Measurements from ENCODE around the gene LCTL.

The LCTL gene

DNA sequence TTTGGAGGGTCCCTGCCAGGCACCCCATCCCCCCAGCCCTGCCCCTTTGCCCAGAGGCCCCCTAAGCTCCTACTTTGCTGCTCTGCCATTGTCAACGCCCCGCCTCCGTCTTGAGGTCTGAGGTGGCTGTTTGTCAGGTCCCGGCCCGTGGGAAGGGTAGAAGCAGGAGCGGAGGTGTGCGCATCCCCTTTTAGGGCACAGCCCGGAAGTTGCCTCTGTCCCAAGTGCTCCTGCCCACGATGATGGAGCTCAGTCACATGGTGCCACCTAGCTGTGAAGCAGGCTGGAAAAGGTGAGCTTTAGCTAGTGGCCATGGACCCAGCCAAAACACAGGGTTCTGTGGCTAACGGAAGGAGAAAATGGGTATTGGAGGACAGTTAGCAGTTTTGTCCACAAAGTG lies 28.5 kb upstream of the LCTL start:
- H2BK120ac ChIP-seq (ENCODE audit: low read depth, low read length) = no peak overlapping the region

GRCh38 chr15:66593219-66593780 lies 27.5 kb upstream of the LCTL start:
- Histone ChIP-seq H3K9ac (ENCODE audit: low read length) (no peak overlapping the region), H3K36me3 (ENCODE audit: control insufficient read depth in 1 of 2, insufficient read depth in 2 of 2, low read depth in 1 of 2, low read length in 2 of 2) (no peaks in the 10 kb centered on the region), H2AFZ (ENCODE audit: low read depth, low read length) (no peak overlapping the region), H3K4me3 (ENCODE audit: insufficient read depth in 1 of 2, low read depth in 1 of 2, low read length in 2 of 2) (no peak overlapping the region), H2BK12ac (ENCODE audit: low read length in 2 of 2) (no peak overlapping the region), H3K79me1 (replicated peaks; ENCODE audit: low read length, poor library complexity, severe bottlenecking) (no peaks in the 10 kb centered on the region), H2AK5ac (ENCODE audit: low read length, severe bottlenecking) (no peak overlapping the region), H4K8ac (ENCODE audit: low read length) (no peak overlapping the region), H3K27ac (ENCODE audit: low read length, poor library complexity, severe bottlenecking) (no peak overlapping the region), H3K23ac (ENCODE audit: low read length in 2 of 2) (no peak overlapping the region), H3K9me3 (ENCODE audit: control insufficient read depth, low read length) (no peaks in the 10 kb centered on the region), H3K18ac (ENCODE audit: low read depth in 1 of 2, low read length in 2 of 2) (no peak overlapping the region), H2BK5ac (ENCODE audit: low read depth, low read length, poor library complexity, severe bottlenecking) (no peak overlapping the region), H3K4me1 (ENCODE audit: control insufficient read depth, insufficient read depth, low read depth, low read length) (peaks cover 2% of the 10 kb centered on the region), H2BK120ac (ENCODE audit: low read depth, low read length) (no peak overlapping the region), H3K4me2 (ENCODE audit: low read length, poor library complexity, severe bottlenecking) (no peak overlapping the region), H4K91ac (ENCODE audit: low read length) (no peak overlapping the region), H3K27me3 (ENCODE audit: control insufficient read depth in 1 of 2, insufficient read depth in 1 of 2, low read length in 2 of 2) (peaks cover 9 to 21% of the 10 kb centered on the region in 2 experiments), H2BK15ac (ENCODE audit: low read depth, poor library complexity, severe bottlenecking) (no peak overlapping the region), H3K14ac (ENCODE audit: low read length in 2 of 2) (peak overlapping the region in 1 of 2 experiments; percentile 35), H3K4ac (ENCODE audit: low read depth in 1 of 2, low read length in 2 of 2) (no peak overlapping the region)
- no peak for DNase-seq
- WGBS = 77% methylated on average over 3 of the region's 3 CpGs

More for the DNA sequence above, 28.5 kb upstream of the LCTL start:
- no peak overlapping the region for H2BK12ac ChIP-seq (ENCODE audit: low read length in 2 of 2)
- H4K8ac ChIP-seq (ENCODE audit: low read length) = no peak overlapping the region
- no peak overlapping the region for H3K14ac ChIP-seq (ENCODE audit: low read length in 2 of 2)
- H2BK5ac ChIP-seq (ENCODE audit: low read depth, low read length, poor library complexity, severe bottlenecking) = no peak overlapping the region
- no peak overlapping the region for H4K91ac ChIP-seq (ENCODE audit: low read length)
- no peak overlapping the region for H3K27ac ChIP-seq (ENCODE audit: low read length, poor library complexity, severe bottlenecking)
- H3K18ac ChIP-seq (ENCODE audit: low read depth in 1 of 2, low read length in 2 of 2) = no peak overlapping the region
- H2BK15ac ChIP-seq (ENCODE audit: low read depth, poor library complexity, severe bottlenecking) = no peak overlapping the region
- 78% methylated on average over 10 of the region's 10 CpGs for WGBS
- DNase-seq = no peak
- H3K4me3 ChIP-seq (ENCODE audit: insufficient read depth in 1 of 2, low read depth in 1 of 2, low read length in 2 of 2) = no peak overlapping the region
- H3K36me3 ChIP-seq (ENCODE audit: control insufficient read depth in 1 of 2, insufficient read depth in 2 of 2, low read depth in 1 of 2, low read length in 2 of 2) = no peaks in the 10 kb centered on the region
- no peak overlapping the region for H3K4me2 ChIP-seq (ENCODE audit: low read length, poor library complexity, severe bottlenecking)
- H2AK5ac ChIP-seq (ENCODE audit: low read length, severe bottlenecking) = no peak overlapping the region
- no peak overlapping the region for H3K9ac ChIP-seq (ENCODE audit: low read length)
- peaks cover 2% of the 10 kb centered on the region for H3K4me1 ChIP-seq (ENCODE audit: control insufficient read depth, insufficient read depth, low read depth, low read length)
- H3K9me3 ChIP-seq (ENCODE audit: control insufficient read depth, low read length) = no peaks in the 10 kb centered on the region
- H3K79me1 ChIP-seq (replicated peaks; ENCODE audit: low read length, poor library complexity, severe bottlenecking) = no peaks in the 10 kb centered on the region
- no peak overlapping the region for H3K23ac ChIP-seq (ENCODE audit: low read length in 2 of 2)
- H2AFZ ChIP-seq (ENCODE audit: low read depth, low read length) = no peak overlapping the region
- H3K4ac ChIP-seq (ENCODE audit: low read depth in 1 of 2, low read length in 2 of 2) = no peak overlapping the region
- H3K27me3 ChIP-seq (ENCODE audit: control insufficient read depth in 1 of 2, insufficient read depth in 1 of 2, low read length in 2 of 2) = peaks cover 0 to 15% of the 10 kb centered on the region in 2 experiments

DNA sequence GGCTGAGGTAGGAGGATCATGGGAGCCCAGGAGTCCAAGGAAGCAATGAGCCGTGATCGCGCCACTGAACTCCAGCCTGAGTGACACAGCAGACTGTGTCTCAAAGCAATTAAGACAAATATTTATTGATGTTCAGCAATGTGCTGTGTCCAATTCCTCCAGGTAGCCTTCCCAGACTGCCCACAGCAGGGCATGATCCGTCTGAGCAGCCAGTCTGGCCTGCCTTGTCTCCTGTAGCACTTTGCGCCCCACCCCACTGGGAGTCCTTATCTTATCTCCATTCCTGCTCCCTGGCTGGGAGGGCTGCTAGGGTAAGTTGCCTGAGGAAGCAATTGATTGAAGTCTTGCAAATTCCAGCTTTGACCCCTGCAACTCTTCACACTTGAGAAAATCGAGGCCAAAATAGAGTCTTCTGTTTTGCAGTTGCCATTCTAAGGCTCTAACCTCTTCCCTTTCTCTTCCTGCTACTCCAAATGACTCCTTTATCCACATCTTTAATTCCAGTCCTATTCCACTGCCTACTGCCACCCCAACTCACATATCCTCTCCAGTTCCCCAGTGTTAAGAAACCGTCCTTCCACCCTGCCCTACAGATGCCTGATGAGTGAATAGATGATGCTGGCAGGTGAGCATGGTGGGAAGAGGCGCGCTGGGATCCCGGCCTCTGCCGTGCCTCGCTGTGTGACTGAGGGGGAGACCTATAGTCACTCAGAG lies 26.9 kb upstream of the LCTL start:
- no peak overlapping the region for H2AK5ac ChIP-seq (ENCODE audit: low read length, severe bottlenecking)
- H3K4me2 ChIP-seq (ENCODE audit: low read length, poor library complexity, severe bottlenecking) = no peak overlapping the region
- H3K27ac ChIP-seq (ENCODE audit: low read length, poor library complexity, severe bottlenecking) = no peak overlapping the region
- H3K4me1 ChIP-seq (ENCODE audit: control insufficient read depth, insufficient read depth, low read depth, low read length) = peaks cover 2% of the 10 kb centered on the region
- no peak overlapping the region for H4K8ac ChIP-seq (ENCODE audit: low read length)
- no peaks in the 10 kb centered on the region for H3K9me3 ChIP-seq (ENCODE audit: control insufficient read depth, low read length)
- H2AFZ ChIP-seq (ENCODE audit: low read depth, low read length) = no peak overlapping the region
- 65% methylated on average over 12 of the region's 12 CpGs for WGBS
- H2BK12ac ChIP-seq (ENCODE audit: low read length in 2 of 2) = no peak overlapping the region
- H2BK5ac ChIP-seq (ENCODE audit: low read depth, low read length, poor library complexity, severe bottlenecking) = no peak overlapping the region
- no peak overlapping the region for H3K4me3 ChIP-seq (ENCODE audit: insufficient read depth in 1 of 2, low read depth in 1 of 2, low read length in 2 of 2)
- no peak overlapping the region for H3K9ac ChIP-seq (ENCODE audit: low read length)
- no peaks in the 10 kb centered on the region for H3K36me3 ChIP-seq (ENCODE audit: control insufficient read depth in 1 of 2, insufficient read depth in 2 of 2, low read depth in 1 of 2, low read length in 2 of 2)
- no peaks in the 10 kb centered on the region for H3K79me1 ChIP-seq (replicated peaks; ENCODE audit: low read length, poor library complexity, severe bottlenecking)
- H3K23ac ChIP-seq (ENCODE audit: low read length in 2 of 2) = no peak overlapping the region
- DNase-seq = no peak
- peak overlapping the region in 1 of 2 experiments; percentile 45 for H3K14ac ChIP-seq (ENCODE audit: low read length in 2 of 2)
- no peak overlapping the region for H3K4ac ChIP-seq (ENCODE audit: low read depth in 1 of 2, low read length in 2 of 2)
- H2BK15ac ChIP-seq (ENCODE audit: low read depth, poor library complexity, severe bottlenecking) = no peak overlapping the region
- H2BK120ac ChIP-seq (ENCODE audit: low read depth, low read length) = no peak overlapping the region
- H4K91ac ChIP-seq (ENCODE audit: low read length) = no peak overlapping the region
- H3K27me3 ChIP-seq (ENCODE audit: control insufficient read depth in 1 of 2, insufficient read depth in 1 of 2, low read length in 2 of 2) = peaks cover 15 to 27% of the 10 kb centered on the region in 2 experiments
- H3K18ac ChIP-seq (ENCODE audit: low read depth in 1 of 2, low read length in 2 of 2) = peak overlapping the region in 1 of 2 experiments; percentile 76

- Histone ChIP-seq H3K4me2 (ENCODE audit: low read length, poor library complexity, severe bottlenecking) (no peak overlapping the region), H3K18ac (ENCODE audit: low read depth in 1 of 2, low read length in 2 of 2) (peak overlapping the region in 1 of 2 experiments; percentile 5), H3K9me3 (ENCODE audit: control insufficient read depth, low read length) (no peaks in the 10 kb centered on the region), H3K14ac (ENCODE audit: low read length in 2 of 2) (peak overlapping the region in 1 of 2 experiments; percentile 68), H3K36me3 (ENCODE audit: control insufficient read depth in 1 of 2, insufficient read depth in 2 of 2, low read depth in 1 of 2, low read length in 2 of 2) (no peaks in the 10 kb centered on the region), H3K4me1 (ENCODE audit: control insufficient read depth, insufficient read depth, low read depth, low read length) (peaks cover 2% of the 10 kb centered on the region), H3K9ac (ENCODE audit: low read length) (no peak overlapping the region), H3K27me3 (ENCODE audit: control insufficient read depth in 1 of 2, insufficient read depth in 1 of 2, low read length in 2 of 2) (peaks cover 15 to 36% of the 10 kb centered on the region in 2 experiments), H2AK5ac (ENCODE audit: low read length, severe bottlenecking) (no peak overlapping the region), H3K79me1 (replicated peaks; ENCODE audit: low read length, poor library complexity, severe bottlenecking) (no peaks in the 10 kb centered on the region), H2BK15ac (ENCODE audit: low read depth, poor library complexity, severe bottlenecking) (no peak overlapping the region), H3K27ac (ENCODE audit: low read length, poor library complexity, severe bottlenecking) (no peak overlapping the region), H3K4ac (ENCODE audit: low read depth in 1 of 2, low read length in 2 of 2) (no peak overlapping the region), H4K8ac (ENCODE audit: low read length) (no peak overlapping the region), H2BK5ac (ENCODE audit: low read depth, low read length, poor library complexity, severe bottlenecking) (no peak overlapping the region), H2BK12ac (ENCODE audit: low read length in 2 of 2) (no peak overlapping the region), H2AFZ (ENCODE audit: low read depth, low read length) (no peak overlapping the region), H2BK120ac (ENCODE audit: low read depth, low read length) (no peak overlapping the region), H4K91ac (ENCODE audit: low read length) (no peak overlapping the region), H3K23ac (ENCODE audit: low read length in 2 of 2) (no peak overlapping the region), H3K4me3 (ENCODE audit: insufficient read depth in 1 of 2, low read depth in 1 of 2, low read length in 2 of 2) (no peak overlapping the region)
- DNase-seq = no peak
- WGBS = 90% methylated on average over 4 of the region's 4 CpGs
These were observed 25.6 kb upstream of the LCTL start for GRCh38 chr15:66591322-66591862.

Data from mesenchymal stem cell (in vitro differentiated cells and primary cell).